Colonic mucosa (tissue), 4 donors: ENCODE results near the gene SMG9. TPM values are rescaled to one million over a fixed set of nuclear protein-coding genes. Genes with fewer than 3 reads are reported as not detected.

Experiments used
- DNase-seq: peaks from one replicate; pipeline ENCODE4 v3.0.0-alpha.2; 2020
- H3K27ac ChIP-seq: fragments of 200-600 bp; one replicate; pipeline ENCODE4 v1.8.0; 2021
- H3K27me3 ChIP-seq: fragments of 200-600 bp; one replicate; pipeline ENCODE4 v1.8.0; 2021
- H3K36me3 ChIP-seq: fragments of 200-600 bp; one replicate; pipeline ENCODE4 v1.8.0; 2021
- H3K4me1 ChIP-seq: fragments of 200-600 bp; one replicate; pipeline ENCODE4 v1.8.0; 2021; ENCODE audit warnings: mild to moderate bottlenecking
- H3K4me3 ChIP-seq: fragments of 200-600 bp; one replicate; pipeline ENCODE4 v1.8.0; 2021
- H3K9ac ChIP-seq, 2 donors: one replicate each; pipeline ENCODE4 v1.7.0; 2013; ENCODE audit warnings: control low read depth in 2 of 2, low read depth in 2 of 2, low read length in 2 of 2
- H3K9me3 ChIP-seq: fragments of 200-600 bp; one replicate; pipeline ENCODE4 v1.8.0; 2021
- intact Hi-C: fragments of 100-400 bp; cut with DNase I; formaldehyde crosslinking; loops from one replicate; pipeline ENCODE4 v1.14.1; 2022
- total RNA-seq, 2 donors: library from RNA; stranded (reverse); fragmentation: NEBNext Ultra II Directional in 1 of 2; extraction: Animal tissue kit (Norgen Biotek cat#: 25700) in 1 of 2; gene quantifications; one replicate each; pipeline ENCODE4 v1.2.1, GENCODE V29; 2021
- TF ChIP-seq, protein P1 (sequence below): fragments of 200-600 bp; IDR thresholded peaks from one replicate; pipeline ENCODE4 v1.8.0; 2022; ENCODE audit warnings: antibody characterized with exemption, mild to moderate bottlenecking
- donor health status: healthy.
- donor health status: DM: no; HTN: no; CAD: no.
- donor health status: DM: no; HTN: no; CAD: no.

The SMG9 gene
- total RNA-seq, 2 donors from 2014 or later = 30.1 to 66.6 TPM

DNA sequence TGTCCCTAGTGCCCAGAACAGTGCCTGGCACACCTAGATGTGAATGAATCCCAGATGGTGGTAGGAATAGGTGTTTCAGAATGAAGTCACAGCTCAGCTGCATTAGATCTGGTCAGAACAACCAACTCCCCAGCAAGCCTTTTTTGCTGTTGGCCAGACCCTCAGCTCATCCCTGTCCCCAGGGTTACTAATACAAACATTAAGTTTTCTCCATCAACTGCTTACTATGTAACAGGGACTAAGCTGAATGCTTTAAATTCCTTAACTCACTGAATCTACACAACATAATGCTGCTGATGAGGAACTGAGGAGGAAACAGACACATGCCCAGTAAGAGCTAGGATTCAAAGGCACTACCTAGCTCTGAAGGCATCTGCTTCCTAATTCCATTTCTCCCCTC is 18.8 kb downstream of the SMG9 start:
- H3K4me3 ChIP-seq = no peak overlapping the region
- no peak overlapping the region for H3K27ac ChIP-seq
- TF ChIP-seq, protein P1, sequence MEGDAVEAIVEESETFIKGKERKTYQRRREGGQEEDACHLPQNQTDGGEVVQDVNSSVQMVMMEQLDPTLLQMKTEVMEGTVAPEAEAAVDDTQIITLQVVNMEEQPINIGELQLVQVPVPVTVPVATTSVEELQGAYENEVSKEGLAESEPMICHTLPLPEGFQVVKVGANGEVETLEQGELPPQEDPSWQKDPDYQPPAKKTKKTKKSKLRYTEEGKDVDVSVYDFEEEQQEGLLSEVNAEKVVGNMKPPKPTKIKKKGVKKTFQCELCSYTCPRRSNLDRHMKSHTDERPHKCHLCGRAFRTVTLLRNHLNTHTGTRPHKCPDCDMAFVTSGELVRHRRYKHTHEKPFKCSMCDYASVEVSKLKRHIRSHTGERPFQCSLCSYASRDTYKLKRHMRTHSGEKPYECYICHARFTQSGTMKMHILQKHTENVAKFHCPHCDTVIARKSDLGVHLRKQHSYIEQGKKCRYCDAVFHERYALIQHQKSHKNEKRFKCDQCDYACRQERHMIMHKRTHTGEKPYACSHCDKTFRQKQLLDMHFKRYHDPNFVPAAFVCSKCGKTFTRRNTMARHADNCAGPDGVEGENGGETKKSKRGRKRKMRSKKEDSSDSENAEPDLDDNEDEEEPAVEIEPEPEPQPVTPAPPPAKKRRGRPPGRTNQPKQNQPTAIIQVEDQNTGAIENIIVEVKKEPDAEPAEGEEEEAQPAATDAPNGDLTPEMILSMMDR = no peak
- no peak for DNase-seq
- no peaks in the 10 kb centered on the region for H3K27me3 ChIP-seq
- peaks cover 7% of the 10 kb centered on the region for H3K4me1 ChIP-seq
- no peaks in the 10 kb centered on the region for H3K9me3 ChIP-seq
- peaks cover 14% of the 10 kb centered on the region for H3K36me3 ChIP-seq
- intact Hi-C loops = no loop called here
- H3K9ac ChIP-seq = no peak overlapping the region

DNA sequence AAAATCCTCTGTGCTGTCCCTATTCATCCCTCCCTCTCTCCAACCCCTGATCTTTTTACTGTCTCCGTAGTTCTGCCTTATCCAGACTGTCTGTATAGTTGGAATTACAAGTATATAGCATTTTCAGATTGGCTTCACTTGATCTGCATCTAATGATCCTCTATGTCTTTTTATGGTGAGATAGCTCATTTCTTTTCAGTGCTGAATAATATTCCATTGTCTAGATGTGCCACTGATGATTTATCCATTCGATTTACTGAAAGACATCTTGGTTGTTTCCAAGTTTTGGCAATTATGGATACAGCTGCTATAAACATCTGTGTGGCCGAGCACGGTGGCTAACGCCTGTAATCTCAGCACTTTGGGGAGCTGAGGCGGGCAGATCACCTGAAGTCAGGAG is 19.7 kb downstream of the SMG9 start:
- H3K9me3 ChIP-seq = no peaks in the 10 kb centered on the region
- TF ChIP-seq, protein P1 = no peak
- H3K9ac ChIP-seq = no peak overlapping the region
- intact Hi-C loops = no loop called here
- no peak for DNase-seq
- H3K27ac ChIP-seq = no peak overlapping the region
- no peak overlapping the region for H3K4me3 ChIP-seq
- H3K36me3 ChIP-seq = peaks cover 14% of the 10 kb centered on the region
- H3K4me1 ChIP-seq = peaks cover under 1% of the 10 kb centered on the region
- no peaks in the 10 kb centered on the region for H3K27me3 ChIP-seq

DNA sequence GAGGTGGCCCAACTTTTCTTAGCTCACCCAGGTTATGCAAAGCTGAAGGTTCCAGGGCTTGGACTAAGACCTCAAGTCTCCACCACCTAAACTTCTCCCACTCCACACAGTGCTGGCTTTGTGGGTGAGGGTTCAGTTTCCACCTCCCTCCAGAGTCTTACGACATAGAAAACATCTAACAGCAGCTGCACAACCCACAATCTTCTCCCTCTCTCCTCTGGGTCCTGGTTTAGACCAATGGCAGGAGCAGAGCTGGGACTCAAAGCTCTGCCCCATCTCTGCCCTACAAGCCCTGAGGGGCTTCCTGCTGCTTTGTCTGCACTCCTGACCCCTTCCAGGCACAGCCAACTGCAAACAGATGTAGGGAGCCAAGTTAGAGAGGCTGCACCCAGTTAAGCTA is 22.9 kb downstream of the SMG9 start:
- Histone ChIP-seq H3K4me1 (no peaks in the 10 kb centered on the region), H3K9ac (no peak overlapping the region), H3K27me3 (no peaks in the 10 kb centered on the region), H3K27ac (no peak overlapping the region), H3K36me3 (peaks cover 8% of the 10 kb centered on the region), H3K9me3 (no peaks in the 10 kb centered on the region), H3K4me3 (no peak overlapping the region)
- intact Hi-C loops = no loop called here
- no peak for DNase-seq
- TF ChIP-seq, protein P1 = no peak

DNA sequence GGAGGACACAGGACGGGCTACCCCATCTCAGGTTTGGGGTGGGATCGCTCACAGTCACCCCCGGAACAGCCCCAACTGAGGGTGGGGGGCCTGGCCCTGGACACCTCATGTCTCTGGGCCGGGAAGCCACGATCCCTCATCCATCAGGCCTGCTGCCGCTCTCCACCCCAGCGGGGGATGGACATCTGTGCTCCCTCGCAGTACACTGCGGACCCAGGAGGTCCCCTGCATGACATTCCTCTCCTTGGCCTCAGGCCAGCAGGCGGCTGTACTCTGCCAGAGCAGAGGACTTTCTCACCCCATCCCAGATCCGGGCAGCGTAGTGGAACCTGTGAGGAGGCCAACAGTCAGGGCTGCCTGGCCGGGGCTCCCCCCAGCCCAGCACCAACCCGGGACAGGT is 23.4 kb downstream of the SMG9 start:
- H3K4me1 ChIP-seq = no peaks in the 10 kb centered on the region
- H3K9ac ChIP-seq = no peak overlapping the region
- DNase-seq = no peak
- no peaks in the 10 kb centered on the region for H3K27me3 ChIP-seq
- H3K4me3 ChIP-seq = no peak overlapping the region
- H3K36me3 ChIP-seq = peaks cover 8% of the 10 kb centered on the region
- intact Hi-C loops = no loop called here
- H3K27ac ChIP-seq = no peak overlapping the region
- H3K9me3 ChIP-seq = no peaks in the 10 kb centered on the region
- TF ChIP-seq, protein P1 = no peak

DNA sequence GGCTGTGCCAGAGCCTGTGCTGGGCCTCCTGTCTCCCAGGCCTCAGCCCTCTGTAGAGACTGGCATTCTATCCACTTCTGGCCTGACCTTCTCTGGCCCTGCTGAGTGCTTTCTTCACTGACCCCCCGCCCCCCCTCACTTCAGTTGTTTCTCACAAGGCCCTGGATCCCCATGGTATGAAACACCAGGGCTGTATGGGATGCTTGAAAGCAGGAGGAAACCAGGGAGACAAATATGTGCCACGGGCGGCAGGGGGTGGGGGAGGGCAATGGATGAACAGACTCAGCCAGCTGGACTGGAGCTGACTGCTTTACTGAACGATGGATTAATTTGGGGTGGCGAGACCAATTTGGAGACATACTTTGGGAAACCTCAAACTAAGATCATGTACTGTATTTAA is 24.8 kb downstream of the SMG9 start:
- Histone ChIP-seq H3K9ac (no peak overlapping the region), H3K4me1 (no peaks in the 10 kb centered on the region), H3K9me3 (no peaks in the 10 kb centered on the region), H3K4me3 (no peak overlapping the region), H3K27me3 (no peaks in the 10 kb centered on the region), H3K27ac (no peak overlapping the region), H3K36me3 (peaks cover 8% of the 10 kb centered on the region)
- intact Hi-C loops = no loop called here
- TF ChIP-seq, protein P1 = no peak
- DNase-seq = no peak

DNA sequence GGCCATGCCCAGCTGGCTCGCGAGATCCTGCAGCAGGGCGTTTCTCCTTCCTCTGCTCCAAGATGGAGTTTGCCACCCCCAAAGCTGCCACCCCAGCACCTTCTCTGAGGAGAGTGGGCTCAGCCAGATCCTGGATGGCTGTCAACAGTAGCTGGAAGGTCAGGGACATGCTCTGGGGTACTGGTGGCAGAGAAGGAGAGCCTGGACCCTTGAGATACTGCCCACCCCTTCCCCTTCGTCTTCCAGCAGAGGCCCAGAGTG is 27.2 kb downstream of the SMG9 start:
- H3K36me3 ChIP-seq = peaks cover 6% of the 10 kb centered on the region
- no peak for DNase-seq
- no peak overlapping the region for H3K9ac ChIP-seq
- H3K9me3 ChIP-seq = no peaks in the 10 kb centered on the region
- TF ChIP-seq, protein P1 = no peak
- H3K4me1 ChIP-seq = no peaks in the 10 kb centered on the region
- intact Hi-C loops = no loop called here
- no peaks in the 10 kb centered on the region for H3K27me3 ChIP-seq
- H3K27ac ChIP-seq = no peak overlapping the region
- H3K4me3 ChIP-seq = no peak overlapping the region
